Measurements from ENCODE around the gene RFFL. TPM values are rescaled to one million over a fixed set of nuclear protein-coding genes. Genes with fewer than 3 reads are reported as not detected.
"Not testable (repeated sequence)": the region's sequence is repeated elsewhere in the genome, so short reads cannot be mapped to it uniquely, and the experiment has no call there.

The RFFL gene
- total RNA-seq, 2 experiments from 2014 or later = 11.3 to 12.0 TPM

DNA sequence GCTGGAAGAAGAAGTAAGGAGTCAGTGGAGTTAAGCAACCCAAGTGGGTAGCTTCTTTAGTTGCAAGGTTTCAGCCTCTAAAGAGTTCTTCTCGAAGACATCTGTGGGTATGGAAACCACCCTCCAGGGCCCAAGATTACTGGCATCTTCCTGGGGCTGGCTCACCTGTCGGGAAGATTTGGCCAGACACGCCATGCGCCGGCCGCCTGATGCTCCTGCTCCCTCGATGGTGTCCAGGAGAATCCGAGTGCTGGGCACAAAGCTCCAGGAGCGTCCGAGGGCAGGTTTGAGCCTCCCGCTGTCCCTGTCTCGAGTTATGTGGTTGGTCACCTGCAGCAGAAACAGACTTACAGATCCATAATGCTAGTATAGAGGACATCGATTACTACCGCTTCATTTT, 37.5 kb upstream of the RFFL start:
- TF ChIP-seq, protein P1, sequence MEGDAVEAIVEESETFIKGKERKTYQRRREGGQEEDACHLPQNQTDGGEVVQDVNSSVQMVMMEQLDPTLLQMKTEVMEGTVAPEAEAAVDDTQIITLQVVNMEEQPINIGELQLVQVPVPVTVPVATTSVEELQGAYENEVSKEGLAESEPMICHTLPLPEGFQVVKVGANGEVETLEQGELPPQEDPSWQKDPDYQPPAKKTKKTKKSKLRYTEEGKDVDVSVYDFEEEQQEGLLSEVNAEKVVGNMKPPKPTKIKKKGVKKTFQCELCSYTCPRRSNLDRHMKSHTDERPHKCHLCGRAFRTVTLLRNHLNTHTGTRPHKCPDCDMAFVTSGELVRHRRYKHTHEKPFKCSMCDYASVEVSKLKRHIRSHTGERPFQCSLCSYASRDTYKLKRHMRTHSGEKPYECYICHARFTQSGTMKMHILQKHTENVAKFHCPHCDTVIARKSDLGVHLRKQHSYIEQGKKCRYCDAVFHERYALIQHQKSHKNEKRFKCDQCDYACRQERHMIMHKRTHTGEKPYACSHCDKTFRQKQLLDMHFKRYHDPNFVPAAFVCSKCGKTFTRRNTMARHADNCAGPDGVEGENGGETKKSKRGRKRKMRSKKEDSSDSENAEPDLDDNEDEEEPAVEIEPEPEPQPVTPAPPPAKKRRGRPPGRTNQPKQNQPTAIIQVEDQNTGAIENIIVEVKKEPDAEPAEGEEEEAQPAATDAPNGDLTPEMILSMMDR (IDR thresholded peaks at IDR 0.05) = no peak
- Mint-ChIP-seq H3K27ac (no peak overlapping the region), H3K4me3 (no peak overlapping the region), H3K4me1 (ENCODE audit: low read depth) (peaks cover 9% of the 10 kb centered on the region), H3K9me3 (no peaks in the 10 kb centered on the region), H3K36me3 (ENCODE audit: low read depth) (peaks cover 36% of the 10 kb centered on the region), H3K27me3 (no peaks in the 10 kb centered on the region)
- DNase-seq = no peak
- intact Hi-C loops (cut with micrococcal nuclease) = loop anchor here (5.0 kb wide), 1 partner anchor 104 kb away; no protein-coding TSS in a partner anchor
- CTCF ChIA-PET = interaction anchor here (1.4 to 2.2 kb wide), 2 partner anchors 8 to 18 kb away, joined by 3 to 12 read pairs; partner anchors contain the start of gene RAD51D
- POLR2A ChIA-PET = interaction anchor here (0.8 kb wide), 1 partner anchor 8 kb away, joined by 3 read pairs; no protein-coding TSS in a partner anchor
- no peak for ATAC-seq

DNA sequence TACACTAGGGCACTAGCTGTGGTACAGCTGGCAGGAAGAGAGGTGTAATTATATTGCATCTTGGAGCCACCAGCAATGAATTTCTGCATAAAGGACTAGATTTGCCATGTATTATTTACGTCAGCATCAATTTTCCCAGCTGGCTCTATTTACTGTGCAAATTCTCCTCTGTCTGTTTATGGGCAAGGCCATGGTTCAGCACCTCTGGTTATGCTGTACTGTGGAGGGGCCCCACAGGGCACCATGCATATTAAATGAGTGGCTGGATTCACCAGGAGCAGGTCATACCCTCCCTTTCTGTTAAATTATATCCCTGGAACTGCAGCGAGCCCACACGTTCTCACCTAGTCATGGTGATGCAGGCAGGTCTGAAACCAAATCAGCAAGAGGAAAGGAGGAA, 36.4 kb upstream of the RFFL start:
- Mint-ChIP-seq H3K4me3 (no peak overlapping the region), H3K36me3 (ENCODE audit: low read depth) (peaks cover 26% of the 10 kb centered on the region), H3K27ac (no peak overlapping the region), H3K27me3 (no peaks in the 10 kb centered on the region), H3K4me1 (ENCODE audit: low read depth) (peaks cover 9% of the 10 kb centered on the region), H3K9me3 (no peaks in the 10 kb centered on the region)
- TF ChIP-seq, protein P1 (IDR thresholded peaks at IDR 0.05) = no peak
- intact Hi-C loops (cut with micrococcal nuclease) = loop anchor here (5.0 kb wide), 1 partner anchor 103 kb away; no protein-coding TSS in a partner anchor
- no peak for ATAC-seq
- DNase-seq = no peak
- ChIA-PET CTCF (interaction anchor here (1.4 kb wide), 1 partner anchor 10 kb away, joined by 4 read pairs; no protein-coding TSS in a partner anchor), POLR2A (no interaction called here)

DNA sequence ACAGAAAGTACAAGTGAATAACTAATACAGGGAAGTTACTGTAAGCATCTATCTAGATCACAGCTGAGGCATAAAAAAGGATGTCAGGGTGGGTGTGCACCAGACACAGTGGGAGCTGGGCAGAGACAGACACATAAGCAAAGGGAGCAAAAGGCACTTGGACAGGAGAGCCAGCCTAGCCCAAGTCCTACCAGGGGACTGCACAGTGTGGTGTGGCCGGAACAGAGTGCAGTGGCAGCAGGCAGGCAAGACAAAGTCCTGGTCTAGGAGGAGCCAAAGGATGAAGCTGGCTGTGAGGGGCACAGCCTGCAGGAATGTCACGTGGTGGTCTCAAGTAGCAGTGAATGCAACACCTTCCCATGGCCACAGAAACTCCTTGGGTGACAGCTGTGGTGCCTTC, 34.3 kb upstream of the RFFL start:
- no peaks in the 10 kb centered on the region for H3K27me3 Mint-ChIP-seq
- intact Hi-C loops (cut with micrococcal nuclease) = no loop called here
- H3K4me3 Mint-ChIP-seq = no peak overlapping the region
- DNase-seq (no peak), ATAC-seq (no peak)
- no peaks in the 10 kb centered on the region for H3K9me3 Mint-ChIP-seq
- peaks cover 20% of the 10 kb centered on the region for H3K36me3 Mint-ChIP-seq (ENCODE audit: low read depth)
- POLR2A ChIA-PET = interaction anchor here (0.6 to 0.7 kb wide), 3 partner anchors 28 to 473 kb away, joined by 3 read pairs; no protein-coding TSS in a partner anchor
- CTCF ChIA-PET = interaction anchor here (1.0 to 1.8 kb wide), 2 partner anchors 8 to 22 kb away, joined by 3 to 7 read pairs; no protein-coding TSS in a partner anchor
- no peak overlapping the region for H3K27ac Mint-ChIP-seq
- TF ChIP-seq, protein P1 (IDR thresholded peaks at IDR 0.05) = no peak
- peaks cover 9% of the 10 kb centered on the region for H3K4me1 Mint-ChIP-seq (ENCODE audit: low read depth)

- no peak for DNase-seq
- POLR2A ChIA-PET = interaction anchor here (1.2 to 1.9 kb wide), 2 partner anchors 11 to 24 kb away, joined by 4 to 7 read pairs; partner anchors contain the start of gene RAD51D
- Mint-ChIP-seq H3K9me3 (no peaks in the 10 kb centered on the region), H3K4me3 (no peak overlapping the region), H3K4me1 (ENCODE audit: low read depth) (peaks cover 9% of the 10 kb centered on the region), H3K27me3 (no peaks in the 10 kb centered on the region), H3K27ac (no peak overlapping the region), H3K36me3 (ENCODE audit: low read depth) (peaks cover 16% of the 10 kb centered on the region)
- CTCF ChIA-PET = interaction anchor here (1.7 to 4.4 kb wide), 3 partner anchors 24 to 105 kb away, joined by 3 to 23 read pairs (median 7); partner anchors contain the start of gene RAD51D
- TF ChIP-seq, protein P1 (IDR thresholded peaks at IDR 0.05) = no peak
- intact Hi-C loops (cut with micrococcal nuclease) = no loop called here
- no peak for ATAC-seq
Measured at GRCh38 chr17:35095741-35096140, 32.2 kb upstream of the RFFL start.

DNA sequence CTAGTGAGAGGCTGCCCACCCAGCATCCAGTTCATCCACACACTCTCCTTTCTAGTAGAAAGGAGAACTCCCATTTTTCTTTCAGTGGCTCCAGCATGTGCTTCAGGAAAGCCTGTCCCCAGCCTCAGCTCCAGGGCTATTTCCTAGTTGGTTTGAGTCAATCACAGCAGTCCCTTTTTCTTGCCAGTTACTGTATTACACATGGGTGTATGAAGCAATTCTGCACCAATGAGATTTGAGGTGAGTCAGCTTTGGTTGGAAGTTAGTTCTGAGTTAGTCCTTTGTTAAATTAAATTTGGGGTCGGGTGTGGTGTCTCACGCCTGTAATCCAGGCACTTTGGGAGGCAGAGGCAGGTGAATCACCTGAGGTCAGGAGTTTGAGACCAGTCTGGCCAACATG, 31.4 kb upstream of the RFFL start:
- no peak overlapping the region for H3K4me3 Mint-ChIP-seq
- no peak for DNase-seq
- no peak overlapping the region for H3K27ac Mint-ChIP-seq
- POLR2A ChIA-PET = interaction anchor here (0.6 to 0.8 kb wide), 3 partner anchors 22 to 39 kb away, joined by 3 read pairs; no protein-coding TSS in a partner anchor
- no peaks in the 10 kb centered on the region for H3K9me3 Mint-ChIP-seq
- no peaks in the 10 kb centered on the region for H3K27me3 Mint-ChIP-seq
- peaks cover 11% of the 10 kb centered on the region for H3K36me3 Mint-ChIP-seq (ENCODE audit: low read depth)
- intact Hi-C loops (cut with micrococcal nuclease) = no loop called here
- TF ChIP-seq, protein P1 (IDR thresholded peaks at IDR 0.05) = no peak
- peak; percentile 37 for ATAC-seq
- H3K4me1 Mint-ChIP-seq (ENCODE audit: low read depth) = peaks cover 10% of the 10 kb centered on the region
- CTCF ChIA-PET = interaction anchor here (0.9 to 4.4 kb wide), 4 partner anchors 24 to 108 kb away, joined by 3 to 23 read pairs (median 5); partner anchors contain the start of gene RAD51D

- peak overlapping the region; percentile 94 for H3K27ac Mint-ChIP-seq
- intact Hi-C loops (cut with micrococcal nuclease) = not testable (repeated sequence)
Measured at GRCh38 chr17:35090707-35091106, 27.2 kb upstream of the RFFL start.

More at GRCh38 chr17:35090707-35091106, 27.2 kb upstream of the RFFL start:
- not testable (repeated sequence) for H3K36me3 Mint-ChIP-seq (ENCODE audit: low read depth); H3K4me3 Mint-ChIP-seq; DNase-seq; ATAC-seq; H3K9me3 Mint-ChIP-seq; H3K27me3 Mint-ChIP-seq
- CTCF ChIA-PET = interaction anchor here (1.1 to 3.1 kb wide), 13 partner anchors 11 to 150 kb away, joined by 3 to 51 read pairs (median 10); partner anchors contain the start of gene RAD51D
- POLR2A ChIA-PET = interaction anchor here (1.4 to 1.9 kb wide), 3 partner anchors 12 to 74 kb away, joined by 4 to 11 read pairs (median 5); partner anchors contain the start of gene RFFL
- peaks cover 33% of the 10 kb centered on the region for H3K4me1 Mint-ChIP-seq (ENCODE audit: low read depth)

All from activated CD8-positive, alpha-beta T cell treated with anti-CD3 and anti-CD28 coated beads for 36 hours (primary cell).